ENCODE measurements around the gene NLRP1.
A peak's percentile ranks its signal among the peaks of the same experiment; 100 is the strongest.

NLRP1 gene

DNA sequence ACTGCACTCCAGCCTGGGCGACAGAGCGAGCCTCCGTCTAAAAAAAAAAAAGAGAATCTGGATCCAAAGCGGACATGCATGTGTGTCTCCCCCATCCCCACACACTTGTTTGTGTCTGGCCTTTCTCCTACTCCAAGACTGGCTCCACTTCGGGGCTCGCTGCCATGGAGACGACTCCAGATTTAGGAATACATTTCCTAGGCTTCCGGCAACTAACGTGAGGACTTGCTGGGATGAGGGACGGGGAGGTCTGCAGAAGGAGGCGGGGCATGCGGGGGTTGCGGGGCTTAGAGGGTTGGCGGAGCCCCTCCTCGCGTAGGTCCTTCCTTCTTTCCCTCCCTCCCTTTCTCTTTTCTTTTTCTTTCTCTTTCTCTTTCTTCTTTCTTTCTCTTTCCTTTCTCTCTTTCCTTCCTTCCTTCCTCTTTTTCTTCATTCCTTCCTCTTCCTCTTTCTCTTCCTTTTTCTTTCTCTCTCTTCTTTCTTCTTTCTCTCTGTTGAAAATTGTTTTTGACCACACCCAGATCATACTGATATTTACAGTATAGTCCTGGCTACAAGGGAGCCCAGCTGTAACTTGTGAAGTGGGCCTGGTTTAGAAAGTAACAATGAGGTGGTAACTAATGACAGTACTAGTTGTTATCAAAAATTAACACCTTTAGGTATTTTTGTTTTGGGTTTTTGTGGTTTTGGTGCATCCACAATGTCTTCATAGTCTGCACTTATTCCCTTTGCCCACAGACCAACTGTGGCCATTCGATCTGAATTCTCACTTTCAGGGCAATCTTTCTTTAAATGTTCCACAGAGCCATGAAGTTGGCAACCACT, 72.7 kb downstream of the NLRP1 start:
- peak; percentile 67 for DNase-seq

GRCh38 chr17:5510771-5511170, 73.5 kb downstream of the NLRP1 start:
- no peak for DNase-seq

DNA sequence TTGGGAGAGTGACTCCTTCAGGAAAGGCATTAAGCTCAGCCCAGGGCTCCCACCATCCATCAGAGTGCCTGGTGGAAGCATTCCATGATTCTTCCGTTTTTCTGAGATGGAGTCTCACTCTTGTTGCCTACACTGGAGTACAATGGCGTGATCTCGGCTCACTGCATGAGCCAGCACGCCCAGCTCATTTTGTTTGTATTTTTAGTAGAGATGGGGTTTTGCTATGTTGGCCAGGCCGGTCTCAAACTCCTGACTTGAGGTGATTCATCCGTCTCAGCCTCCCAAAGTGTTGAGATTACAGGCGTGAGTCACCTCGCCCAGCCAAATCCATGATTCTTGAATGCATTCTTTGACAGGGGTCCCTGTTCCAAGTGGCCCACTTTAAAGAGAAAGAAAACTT, 74.8 kb downstream of the NLRP1 start:
- no peak for DNase-seq

DNA sequence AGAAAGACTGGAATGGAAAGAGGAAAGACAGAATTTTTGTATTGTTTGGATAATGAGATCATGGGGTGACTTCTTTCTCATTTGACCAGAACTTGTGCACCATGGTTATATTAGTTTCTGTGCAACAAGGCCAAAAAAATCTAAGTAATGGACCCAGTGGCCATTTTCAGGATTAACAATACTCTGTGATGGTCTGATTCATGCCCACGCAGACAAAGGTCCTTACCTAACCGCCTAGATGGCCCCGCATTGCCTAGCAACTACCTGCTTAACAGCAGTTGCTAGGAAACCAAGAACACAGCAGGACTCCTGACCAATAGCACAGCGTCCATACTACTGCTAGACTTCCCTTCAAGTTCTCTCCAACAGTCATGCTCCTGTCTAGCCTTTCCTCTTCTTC, 75.5 kb downstream of the NLRP1 start:
- DNase-seq = no peak

DNA sequence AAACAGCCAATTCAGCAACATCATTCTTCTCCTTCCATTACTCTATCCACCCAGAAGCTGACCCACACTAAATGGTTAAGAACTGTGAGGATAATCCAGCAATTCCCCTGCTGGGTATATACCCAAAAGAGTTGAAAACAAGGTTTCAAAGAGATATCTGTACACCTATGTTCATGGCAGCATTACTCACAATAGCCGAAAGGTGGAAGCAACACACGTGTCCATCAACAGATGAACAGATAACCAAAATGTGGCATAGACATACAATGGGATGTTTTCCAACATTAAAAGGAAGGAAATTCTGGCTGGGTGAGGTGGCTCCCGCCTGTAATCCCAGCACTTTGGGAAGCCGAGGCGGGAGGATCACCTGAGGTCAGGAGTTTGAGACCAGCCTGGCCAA, 78.0 kb downstream of the NLRP1 start:
- DNase-seq = no peak

GRCh38 chr17:5502552-5502951, 81.8 kb downstream of the NLRP1 start:
- DNase-seq = no peak

GRCh38 chr17:5501685-5502084, 82.6 kb downstream of the NLRP1 start:
- no peak for DNase-seq

DNA sequence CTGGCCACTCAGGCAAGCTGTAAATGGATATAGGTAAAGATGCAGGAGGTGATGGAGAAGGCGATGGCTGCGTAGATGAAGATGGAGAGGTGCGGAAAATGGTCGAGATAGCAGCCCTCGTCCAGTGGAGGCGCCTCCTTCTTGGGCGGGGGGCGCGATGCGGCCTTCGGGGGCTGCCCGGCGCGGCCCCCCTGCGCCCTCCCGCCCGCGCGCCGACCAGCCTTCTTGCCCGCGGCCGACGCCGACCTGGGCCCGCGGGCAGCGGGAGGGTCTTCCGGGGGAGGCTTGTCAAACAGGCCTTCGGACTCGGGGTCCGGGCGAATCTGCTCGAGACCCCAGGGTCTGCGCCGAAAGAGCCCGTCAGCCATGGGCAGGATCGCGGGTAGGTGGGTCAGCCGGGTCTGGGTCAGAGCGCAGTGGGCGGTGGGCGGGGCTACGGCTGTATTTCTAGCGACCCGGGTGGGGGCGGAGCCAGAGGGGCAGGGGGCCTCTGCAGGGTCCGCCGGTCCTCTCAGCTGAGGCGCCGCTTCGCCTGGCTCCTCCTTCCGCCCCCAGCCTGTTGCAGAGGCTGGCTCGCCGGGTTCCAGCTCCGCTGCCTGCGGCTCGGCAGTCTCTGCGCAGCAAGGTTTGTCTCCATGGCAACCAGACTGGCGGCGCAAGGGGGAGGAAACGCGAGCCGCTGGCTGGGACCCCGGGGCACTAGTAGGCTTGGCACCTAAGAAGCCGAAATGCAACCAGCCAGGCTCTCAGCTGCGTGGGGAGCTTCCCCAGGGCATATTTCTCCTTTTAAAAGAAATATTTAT, 83.5 kb downstream of the NLRP1 start:
- peak; percentile 97 for DNase-seq

- DNase-seq = no peak
Measured at GRCh38 chr17:5500247-5500588, 84.1 kb downstream of the NLRP1 start.

GRCh38 chr17:5499476-5500231, 84.7 kb downstream of the NLRP1 start:
- DNase-seq = peak; percentile 56

- no peak for DNase-seq
Measured at GRCh38 chr17:5492970-5493369, 91.3 kb downstream of the NLRP1 start.

GRCh38 chr17:5488752-5489151, 95.6 kb downstream of the NLRP1 start:
- no peak for DNase-seq

GRCh38 chr17:5486206-5487124, 97.8 kb downstream of the NLRP1 start, which contains the start of gene MIS12:
MIS12 (plus strand) TSS chr17:5486566; CDS start chr17:5488863, 2,297 bp downstream.
- peak; percentile 100 for DNase-seq

DNA sequence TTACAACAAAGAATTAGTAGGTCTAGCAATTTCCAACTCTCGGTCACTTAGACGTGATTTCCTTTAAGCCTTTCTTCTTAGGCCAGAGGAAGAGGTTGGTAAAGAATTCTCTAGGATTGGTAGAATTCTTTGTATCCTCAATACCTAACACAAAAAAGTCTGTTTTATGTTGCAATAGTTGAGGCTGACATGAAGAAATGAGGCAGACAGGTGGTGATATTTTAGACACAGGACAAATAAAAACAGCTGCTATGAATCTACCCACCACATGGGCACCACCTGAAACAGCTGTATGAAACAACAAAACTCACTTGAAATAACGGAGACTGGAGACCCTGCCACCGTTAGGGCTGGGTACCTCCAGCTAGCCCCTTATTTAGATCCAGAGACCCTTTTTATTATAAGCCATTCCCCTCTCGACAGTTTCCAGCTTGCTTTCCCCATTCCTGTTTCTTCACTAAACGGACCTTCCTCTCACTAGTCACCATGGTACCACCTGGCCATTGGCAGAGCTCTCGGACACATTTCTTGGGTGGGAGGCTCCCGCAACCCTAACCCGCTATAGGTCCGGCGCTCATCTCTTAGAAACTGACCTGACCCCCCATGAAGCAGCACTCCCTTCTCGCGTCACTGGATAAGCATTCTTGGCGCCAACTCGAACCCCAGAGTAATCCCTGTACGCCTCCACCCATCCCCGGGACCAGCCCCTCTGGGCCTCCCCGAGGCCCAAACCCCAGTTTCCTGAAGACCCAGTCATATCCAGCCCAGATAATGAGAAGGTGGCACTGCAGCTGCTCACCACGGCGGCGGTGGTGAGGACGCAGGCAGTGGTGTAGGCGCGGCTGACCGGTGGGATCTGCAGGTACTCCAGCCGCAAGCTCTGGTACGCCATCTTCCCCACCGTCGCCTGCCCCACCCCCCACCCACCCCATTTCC, 98.8 kb downstream of the NLRP1 start, which contains the start of gene DERL2:
DERL2 (minus strand) TSS at position 909 of the 936 bp plus-strand sequence; CDS start at position 892, 17 bp downstream.
- DNase-seq = no peak

DNA sequence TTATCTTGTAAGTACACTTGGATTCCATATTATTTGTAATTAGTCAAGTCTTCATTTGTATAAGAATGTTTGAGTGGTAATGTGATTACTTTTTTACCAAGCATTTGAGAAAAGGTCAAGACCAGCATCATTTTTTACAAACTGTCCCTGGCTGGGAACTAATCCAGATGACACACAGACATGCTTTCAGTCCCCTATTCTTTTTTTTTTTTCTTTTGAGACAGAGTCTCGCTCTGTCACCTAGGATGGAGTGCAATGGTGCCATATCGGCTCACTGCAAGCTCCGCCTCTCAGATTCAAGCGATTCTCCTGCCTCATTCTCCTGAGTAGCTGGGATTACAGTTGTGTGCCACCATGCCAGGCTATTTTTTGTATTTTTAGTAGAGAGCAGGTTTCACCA, 102.9 kb downstream of the NLRP1 start:
- DNase-seq = no peak

DNA sequence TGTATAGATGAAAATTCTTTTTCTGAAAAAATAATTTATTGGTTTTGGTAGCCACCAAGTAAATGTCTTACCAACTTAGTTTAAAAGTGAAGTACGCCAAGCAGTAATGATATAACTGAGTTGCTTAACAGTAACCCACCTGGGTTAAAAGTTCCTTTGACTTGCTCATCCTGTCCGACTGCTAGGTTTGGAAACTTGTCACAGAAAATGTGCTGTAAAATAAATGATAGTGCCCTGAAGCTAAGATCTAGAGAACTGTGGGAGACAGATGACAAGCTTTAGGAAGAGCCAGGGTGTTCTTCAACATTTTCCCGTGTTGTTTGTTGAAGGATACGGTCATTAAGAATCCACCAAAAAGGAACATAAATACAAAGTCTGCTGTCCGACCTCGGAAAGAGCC, 103.3 kb downstream of the NLRP1 start:
- DNase-seq = no peak

DNA sequence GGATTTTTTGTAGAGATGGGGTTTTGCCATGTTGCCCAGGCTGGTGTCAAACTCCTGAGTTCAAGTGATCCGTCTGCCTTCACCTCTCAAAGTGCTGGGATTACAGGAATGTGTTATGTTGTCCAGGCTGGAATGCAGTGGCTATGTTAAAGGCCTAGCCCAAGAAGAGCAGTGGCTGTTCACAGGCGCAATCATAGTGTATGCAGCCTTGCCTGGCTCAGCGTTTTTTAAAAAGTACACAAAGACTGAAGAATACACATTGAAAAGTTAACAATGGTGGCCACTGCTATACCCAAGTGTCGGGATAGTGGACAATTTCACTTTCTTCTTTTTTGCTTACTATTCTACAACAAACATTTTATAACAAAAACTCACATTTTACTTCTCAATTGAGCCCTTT, 105.3 kb downstream of the NLRP1 start:
- no peak for DNase-seq

DNA sequence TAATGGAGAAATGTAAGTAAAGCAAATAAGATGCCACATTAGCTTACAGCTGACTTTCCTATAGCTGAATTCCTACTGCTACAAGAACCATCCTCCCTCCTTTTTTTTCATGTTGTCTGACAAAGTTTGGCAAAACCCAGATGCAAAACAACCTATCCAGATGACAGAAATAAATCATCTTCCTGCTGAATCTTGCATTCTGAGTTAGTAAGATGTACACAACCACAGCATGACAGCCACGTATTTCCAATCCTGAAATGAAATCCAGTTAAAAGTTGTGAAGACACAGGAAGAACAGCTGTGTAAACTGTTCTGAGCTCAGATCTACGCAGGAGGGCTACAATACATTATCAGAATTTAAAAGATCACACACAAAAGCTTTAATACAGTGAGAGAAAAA, 110.4 kb downstream of the NLRP1 start:
- no peak for DNase-seq

DNA sequence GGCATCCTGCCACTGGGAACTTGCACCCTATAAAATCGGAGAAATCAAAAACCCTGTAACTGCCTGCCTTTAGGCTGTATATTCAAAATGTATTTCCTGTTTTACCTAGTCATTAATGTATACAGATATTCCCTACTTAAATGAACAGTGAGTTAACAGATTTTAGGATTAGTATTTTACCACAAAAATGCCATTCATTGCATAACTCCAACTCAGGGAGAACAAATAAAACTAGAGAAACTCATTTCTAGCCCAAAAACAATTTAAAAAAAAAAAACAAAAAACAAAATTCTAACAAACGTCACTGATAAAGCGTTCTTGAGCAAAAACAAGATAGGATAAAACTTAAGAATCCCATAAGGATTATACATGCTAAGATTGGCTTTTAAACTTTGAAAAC, 111.8 kb downstream of the NLRP1 start:
- DNase-seq = no peak

GRCh38 chr17:5468075-5468473, 116.2 kb downstream of the NLRP1 start:
- DNase-seq = no peak

- no peak for DNase-seq
Measured at GRCh38 chr17:5467416-5467815, 116.9 kb downstream of the NLRP1 start.
